Activated gamma-delta T cell treated with anti-CD3 and anti-CD28 coated beads, Interleukin-2, amount 50 U/mL, for 16 hours (primary cell): ENCODE measurements around the gene TNF.

Source experiments
- DNase-seq: peaks from one replicate; pipeline ENCODE4 v3.0.0-alpha.2; 2020; ENCODE audit warnings: low read depth

Gene TNF

DNA sequence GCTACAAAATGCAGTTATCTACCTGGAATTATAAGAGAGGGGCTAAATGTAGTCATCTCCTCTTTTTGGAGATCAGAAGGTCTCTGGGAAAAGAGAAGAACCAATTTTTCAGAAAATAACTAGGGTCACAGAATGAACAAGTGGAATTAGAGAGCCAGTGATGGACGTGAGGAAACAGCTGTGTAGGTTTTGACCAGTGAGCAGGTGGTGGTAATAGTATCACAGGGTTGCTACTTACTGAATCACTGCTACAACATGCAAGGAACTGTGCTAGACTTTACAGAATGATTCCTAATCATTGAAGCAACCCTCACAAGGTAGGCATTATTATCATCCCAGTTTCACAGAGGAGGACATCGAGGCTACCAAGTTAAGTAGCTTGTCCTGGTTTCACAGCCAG, 30.7 kb upstream of the TNF start:
- no peak for DNase-seq

DNA sequence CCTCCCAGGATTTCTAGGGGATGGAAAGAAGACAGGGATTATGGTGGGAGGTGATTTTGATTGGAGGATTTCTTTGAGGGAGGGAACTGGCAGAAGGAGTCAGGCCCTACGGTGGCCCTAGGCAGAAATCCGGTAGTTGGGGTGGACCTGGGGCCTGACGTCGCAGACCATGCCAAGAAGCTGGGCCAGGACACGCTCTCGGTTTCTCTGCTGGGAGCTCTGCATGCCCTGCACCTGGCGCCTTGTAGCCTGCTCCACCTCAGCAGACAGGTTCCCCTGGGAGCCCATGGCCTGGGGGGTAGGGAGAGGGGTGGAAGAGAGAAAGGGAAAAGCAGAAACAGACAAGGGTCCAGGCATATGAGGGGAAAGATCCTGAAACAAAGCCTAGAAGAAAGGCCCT, 30.1 kb upstream of the TNF start:
- DNase-seq: no peak

DNA sequence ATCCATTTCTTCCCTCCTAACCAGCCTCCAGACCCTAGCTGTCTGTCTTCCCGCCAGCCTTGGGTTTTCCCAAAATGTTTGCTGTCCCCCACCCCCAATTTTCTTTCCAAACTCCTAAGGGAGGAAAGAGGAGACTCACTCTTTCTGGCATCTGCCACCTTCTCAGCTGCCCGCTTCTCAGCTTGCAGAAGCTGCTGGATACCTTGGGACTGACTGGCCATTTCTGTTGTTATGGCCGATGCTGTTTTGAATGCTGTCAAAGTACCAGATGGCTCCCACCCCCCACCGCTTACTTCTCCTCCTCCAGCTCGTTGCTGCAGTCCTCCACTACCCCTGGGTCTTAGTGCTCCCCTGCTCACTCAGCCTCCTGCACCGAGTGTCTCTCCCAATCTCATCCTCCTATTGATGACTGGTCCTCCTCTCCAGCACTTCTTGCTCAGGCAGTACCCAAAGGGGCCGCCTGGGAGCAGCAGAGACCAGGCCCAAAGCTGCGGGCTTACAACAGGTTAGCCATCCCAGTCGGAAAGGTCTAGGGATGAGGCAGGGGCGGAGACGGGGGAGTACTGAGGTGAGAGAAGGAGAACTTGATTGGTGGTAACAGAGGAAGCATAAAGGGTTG, 28.9 kb upstream of the TNF start, which contains the start of gene ATP6V1G2:
Gene ATP6V1G2, minus strand, starts transcription at position 270 of the 619 bp plus-strand sequence. Its CDS starts 49 bp downstream, at position 221.
- DNase-seq: peak; percentile 72

DNA sequence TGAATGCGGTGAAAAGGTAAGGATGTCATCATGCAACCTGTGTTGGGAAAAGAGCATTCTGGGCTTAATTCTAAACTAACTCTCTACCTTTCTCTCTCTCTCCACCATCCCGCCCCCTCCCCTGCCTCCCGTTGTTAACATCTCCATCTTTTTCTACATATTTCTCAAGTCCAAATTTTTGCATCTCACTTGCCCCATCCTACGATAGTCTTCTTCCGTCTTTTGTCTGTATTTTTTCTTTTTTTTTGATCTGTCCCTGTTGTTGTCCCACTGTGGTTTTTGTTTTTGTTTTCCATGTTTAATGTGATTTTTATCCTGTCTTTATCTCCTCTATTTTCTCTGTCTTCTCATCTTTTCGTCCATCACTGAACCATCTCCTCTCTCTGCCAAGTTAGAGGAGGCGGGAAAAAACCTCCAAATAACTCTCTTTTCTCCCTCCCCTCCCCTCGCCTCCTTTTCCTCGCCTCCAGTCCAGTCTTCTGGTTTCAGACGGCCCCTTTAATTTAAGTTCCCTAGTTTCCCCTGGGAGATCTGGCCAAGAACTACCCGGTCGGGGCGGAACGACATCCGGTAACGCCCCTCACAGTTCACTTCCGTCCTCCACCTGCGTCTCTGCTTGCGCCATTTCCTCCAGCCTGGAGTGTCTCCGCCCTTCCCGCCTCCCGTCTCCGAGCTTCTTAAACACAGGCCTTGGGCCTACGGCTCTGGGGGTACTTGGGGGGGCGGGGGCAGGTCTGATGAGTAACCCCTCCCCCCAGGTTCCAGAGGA, 28.2 kb upstream of the TNF start, which contains the start of gene NFKBIL1:
Gene NFKBIL1, plus strand, starts transcription at position 651 of the 769 bp plus-strand sequence. Its CDS starts 87 bp downstream, at position 738.
- DNase-seq: peak; percentile 82

DNA sequence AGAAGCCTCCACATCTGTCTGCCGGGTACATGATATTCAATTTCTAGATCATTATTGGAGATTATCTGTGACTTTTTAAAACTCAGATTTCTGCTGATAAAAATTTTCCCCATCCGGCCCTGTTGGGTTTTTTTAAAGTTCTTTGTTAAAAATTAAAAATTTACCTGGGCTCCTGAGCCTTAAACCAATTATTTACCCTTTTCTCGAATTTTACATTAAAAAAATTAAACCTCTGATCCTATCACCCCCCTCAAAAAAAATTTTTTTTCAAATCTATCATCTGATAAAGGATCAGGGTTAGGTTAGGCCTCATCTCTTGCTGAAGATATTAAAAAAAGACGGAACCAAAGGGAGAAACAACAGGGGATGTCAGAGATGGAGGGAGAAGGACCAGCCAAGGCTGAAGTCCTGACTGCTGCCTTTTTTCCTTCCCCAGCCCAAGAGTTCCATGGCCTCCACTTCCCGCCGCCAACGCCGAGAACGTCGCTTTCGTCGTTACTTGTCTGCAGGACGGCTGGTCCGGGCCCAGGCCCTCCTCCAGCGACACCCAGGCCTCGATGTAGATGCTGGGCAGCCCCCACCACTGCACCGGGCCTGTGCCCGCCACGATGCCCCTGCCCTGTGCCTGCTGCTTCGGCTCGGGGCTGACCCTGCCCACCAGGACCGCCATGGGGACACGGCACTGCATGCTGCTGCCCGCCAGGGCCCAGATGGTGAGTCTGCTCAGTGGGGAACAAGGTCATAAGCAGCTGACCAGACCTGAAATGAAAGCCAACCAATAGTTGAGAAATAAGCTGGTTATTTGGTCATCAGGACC, 27.4 kb upstream of the TNF start:
- DNase-seq: no peak

DNA sequence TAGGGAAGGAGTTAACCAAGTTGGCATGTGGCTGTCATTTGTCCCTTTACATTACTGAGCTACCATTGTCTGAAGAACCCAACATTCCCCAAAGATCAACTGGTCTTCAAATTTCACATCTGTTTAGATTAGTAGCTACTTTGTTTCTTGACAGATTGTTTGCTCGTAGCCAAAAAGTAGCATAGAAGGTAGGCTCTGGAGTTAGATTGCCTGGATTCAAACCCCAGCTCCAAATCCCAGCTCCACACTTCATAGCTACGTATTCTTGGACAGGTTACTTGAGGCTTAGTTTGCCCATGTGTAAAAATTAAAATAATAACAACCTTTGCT, 26.9 kb upstream of the TNF start:
- no peak for DNase-seq

DNA sequence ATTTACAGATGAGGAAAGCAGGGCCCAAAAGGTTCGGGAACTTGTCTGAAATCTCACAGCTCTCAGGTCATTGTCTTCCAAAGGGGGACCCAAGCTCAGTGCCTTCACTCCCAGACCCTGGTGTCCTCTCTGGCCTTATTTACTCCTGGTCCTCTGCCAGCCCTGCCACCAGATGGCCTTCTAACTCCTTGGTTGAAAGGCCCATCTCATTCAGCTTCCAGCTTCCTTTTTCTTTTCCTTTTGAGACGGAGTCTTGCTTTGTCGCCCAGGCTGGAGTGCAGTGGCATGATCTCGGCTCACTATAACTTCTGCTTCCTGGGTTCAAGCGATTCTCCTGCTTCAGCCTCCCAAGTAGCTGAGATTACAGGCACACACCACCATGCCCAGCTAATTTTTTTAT, 24.0 kb upstream of the TNF start:
- peak; percentile 41 for DNase-seq

DNA sequence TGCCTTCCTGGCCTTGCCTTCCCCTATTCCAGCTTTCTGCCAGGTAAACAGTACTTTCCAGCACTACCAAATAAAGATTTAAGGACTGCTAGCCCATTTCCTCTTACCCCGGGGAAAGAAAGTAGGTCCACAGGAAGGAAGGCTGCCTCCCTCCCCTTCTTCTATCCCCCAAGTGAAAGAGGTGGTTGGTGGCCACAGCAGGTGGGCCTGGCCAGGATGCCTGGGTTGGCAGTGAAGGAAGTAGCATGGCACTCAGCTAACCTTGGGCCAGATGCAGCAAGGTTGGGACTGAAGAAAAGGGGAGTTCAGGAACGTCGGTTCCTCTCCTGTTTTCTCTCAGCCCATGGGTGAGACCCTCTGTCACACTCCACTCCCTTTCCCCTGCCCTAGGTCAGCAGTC, 19.1 kb upstream of the TNF start:
- no peak for DNase-seq

DNA sequence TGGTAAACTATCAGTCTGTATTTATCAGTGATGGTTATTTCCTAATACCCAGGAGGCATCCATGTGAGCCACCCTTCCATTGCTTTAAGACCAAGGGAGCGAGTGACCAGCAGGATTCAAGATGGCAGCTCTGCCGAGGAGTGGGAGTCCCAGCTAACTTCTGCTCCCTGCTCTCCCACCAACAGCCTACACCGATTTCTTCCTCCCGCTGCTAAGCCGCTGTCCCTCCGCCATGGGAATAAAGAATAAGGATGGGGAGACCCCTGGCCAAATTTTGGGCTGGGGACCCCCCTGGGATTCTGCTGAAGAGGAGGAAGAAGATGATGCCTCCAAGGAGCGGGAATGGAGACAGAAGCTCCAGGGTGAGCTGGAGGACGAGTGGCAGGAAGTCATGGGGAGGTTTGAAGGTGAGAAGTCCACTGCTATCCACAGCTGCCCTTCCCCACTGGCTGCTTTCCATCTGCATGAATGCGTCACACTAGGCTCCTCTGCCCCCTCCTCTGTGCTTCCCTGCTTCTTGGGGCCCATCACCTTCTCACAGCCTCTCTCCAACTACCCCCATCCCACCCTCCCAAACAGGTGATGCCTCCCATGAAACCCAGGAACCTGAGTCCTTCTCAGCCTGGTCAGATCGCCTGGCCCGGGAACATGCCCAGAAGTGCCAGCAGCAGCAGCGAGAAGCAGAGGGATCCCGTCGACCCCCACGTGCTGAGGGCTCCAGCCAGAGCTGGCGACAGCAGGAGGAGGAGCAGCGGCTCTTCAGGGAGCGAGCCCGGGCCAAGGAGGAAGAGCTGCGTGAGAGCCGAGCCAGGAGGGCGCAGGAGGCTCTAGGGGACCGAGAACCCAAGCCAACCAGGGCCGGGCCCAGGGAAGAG, 17.7 kb upstream of the TNF start:
- no peak for DNase-seq

DNA sequence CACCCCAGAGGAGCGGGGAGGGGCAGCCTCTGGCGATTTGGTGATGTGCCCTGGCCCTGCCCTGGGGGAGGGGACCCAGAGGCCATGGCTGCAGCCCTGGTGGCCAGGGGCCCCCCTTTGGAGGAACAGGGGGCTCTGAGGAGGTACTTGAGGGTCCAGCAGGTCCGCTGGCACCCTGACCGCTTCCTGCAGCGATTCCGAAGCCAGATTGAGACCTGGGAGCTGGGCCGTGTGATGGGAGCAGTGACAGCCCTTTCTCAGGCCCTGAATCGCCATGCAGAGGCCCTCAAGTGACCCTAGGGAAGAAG, 17.1 kb upstream of the TNF start:
- DNase-seq: no peak

DNA sequence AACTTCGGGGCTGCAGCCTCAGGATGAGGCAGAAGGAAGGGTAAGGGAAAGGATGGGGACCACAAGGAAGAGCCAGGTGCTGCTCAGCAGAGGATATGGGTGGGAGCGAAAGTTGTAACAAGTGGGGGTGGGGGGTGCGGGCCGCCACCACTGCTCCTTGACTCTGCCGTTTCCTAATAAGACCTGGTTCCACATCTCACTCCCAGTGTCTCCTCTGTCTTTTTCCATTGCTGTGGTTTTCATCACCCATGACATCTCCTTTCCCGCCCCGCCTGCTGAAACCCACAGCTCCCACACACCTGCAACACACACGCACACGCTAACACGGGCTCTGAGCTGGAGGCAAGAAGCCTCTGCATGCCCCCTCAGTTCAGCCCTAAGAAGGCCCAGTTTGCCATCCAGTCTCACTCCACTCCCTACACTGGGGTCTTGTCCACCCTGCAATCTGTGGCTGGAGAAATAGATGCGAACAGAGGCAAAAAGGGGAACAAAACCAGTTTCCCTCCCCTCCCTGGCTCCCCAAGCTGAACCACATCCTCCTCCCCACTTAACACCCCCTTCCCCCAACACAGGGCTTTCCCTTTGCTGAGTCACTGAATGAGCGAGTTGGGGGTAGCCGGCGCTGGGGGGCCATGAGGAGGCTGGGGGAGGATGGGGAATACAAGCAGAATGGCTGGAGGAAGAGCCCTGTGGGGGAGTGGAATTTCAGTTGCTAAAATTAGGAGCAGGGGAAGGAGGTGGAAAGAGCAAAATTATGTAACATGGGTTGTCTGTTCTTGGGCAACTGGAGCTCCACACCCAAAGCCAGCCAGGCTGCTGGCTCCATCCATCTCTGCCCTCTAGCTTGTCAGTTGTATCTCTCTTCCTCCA, 16.5 kb upstream of the TNF start:
- DNase-seq: peak; percentile 70

DNA sequence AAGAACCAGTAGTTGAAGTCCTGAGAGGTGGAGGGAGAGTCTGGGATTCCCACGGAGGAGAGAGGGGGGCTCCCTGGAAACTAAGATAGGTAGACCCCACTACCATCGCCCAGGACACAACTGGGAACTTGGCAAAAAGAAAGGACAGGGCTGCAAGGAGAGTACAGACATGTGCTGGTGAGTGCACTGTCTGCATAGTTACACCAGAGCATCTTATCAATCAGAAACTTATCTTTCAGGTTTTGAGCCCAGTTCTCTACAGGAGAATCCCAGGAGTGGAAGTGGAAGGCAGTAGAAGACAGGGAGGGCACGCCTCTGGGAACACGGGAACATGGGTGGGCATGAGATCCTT, 15.8 kb upstream of the TNF start:
- no peak for DNase-seq

DNA sequence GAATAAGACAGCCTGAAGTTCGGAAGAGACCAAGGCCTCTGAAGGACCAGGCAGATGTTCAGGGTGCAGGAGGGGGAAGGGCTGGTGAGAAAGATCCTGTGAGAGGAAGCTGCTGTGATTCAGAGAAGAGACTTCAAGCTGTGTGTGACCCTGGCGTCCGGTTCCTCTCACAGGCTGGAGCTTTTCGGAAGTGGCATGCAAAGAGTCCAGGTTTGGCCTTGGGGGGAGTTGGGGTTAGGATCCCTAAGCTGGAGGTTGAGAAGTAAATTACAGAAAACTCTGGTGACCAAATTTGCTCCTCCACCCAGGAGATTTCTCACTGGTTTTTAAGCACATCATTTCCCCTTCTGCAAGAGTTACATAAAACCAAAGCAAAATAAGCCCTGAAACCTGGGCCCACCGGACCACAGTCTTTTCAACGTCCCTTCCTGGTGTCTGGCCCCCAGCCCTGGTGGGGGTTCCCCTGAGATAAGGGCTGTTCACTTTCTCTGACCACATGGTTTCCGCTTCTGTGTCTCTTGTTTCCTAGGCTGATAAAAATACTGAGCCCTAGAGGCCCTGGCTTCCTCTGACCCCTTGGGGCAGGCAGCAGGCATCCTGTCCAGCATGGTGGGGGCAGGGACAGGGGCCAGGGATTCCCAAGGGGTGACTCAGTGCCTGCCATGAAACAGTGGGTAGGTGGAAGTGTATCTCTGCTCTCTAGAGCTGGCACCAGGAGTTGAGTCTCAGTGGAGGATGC, 15.2 kb upstream of the TNF start:
- peak; percentile 34 for DNase-seq

DNA sequence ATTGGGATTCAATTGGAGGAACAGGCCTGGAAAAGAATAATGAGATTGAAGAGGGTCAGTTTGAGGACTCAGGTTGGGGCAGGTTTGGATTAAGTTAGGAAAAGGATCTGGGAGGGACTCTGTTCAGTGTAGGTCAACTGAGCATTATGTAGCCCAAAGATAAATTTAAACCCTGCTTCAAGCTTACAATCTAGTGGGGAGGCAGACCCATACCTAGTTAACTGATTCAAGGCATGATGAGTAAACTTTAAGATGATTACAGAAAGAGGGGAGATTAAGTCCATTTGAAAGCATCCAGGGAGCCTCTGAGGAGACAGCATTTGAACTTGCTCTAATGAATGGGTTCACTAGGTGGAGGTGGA, 14.7 kb upstream of the TNF start:
- DNase-seq: no peak

DNA sequence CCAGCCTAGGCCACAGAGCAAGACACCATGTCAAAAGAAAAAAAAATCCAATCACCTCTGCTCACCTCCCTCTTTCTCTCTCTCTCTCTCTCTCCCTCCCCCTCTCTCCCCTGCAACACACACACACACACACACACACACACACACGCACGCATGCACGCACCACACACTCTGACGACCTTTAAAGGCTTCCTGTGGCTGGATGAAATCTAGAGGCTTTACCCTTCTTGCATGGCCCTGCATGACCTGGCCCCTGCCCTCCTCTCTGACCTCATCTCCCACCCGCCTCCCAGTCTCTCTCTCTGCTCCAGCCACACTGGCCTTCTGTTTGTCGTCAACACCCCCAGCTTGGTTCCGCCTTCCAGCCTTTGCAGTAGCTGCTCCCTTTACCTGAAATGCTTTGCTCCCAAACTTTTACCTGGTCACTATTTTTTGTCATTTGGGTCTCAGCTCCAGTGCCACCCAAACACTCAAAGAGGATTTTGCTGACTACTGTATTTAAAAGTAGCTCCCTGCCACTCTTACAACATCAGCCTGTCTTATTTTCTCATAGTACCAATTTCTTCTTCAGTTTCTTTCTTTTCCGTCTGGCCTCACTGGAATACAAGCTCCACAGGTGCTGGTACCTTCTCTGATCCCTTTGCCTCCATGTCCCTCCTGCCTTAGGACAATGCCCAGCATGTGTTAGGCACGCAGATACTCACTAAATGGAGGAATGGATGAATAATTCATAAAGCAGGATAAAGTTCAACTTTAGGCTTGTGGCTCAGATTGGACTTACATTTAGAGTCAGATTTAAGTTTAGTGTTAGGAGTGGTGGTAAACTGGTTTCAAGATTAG, 7.6 kb upstream of the TNF start:
- no peak for DNase-seq

DNA sequence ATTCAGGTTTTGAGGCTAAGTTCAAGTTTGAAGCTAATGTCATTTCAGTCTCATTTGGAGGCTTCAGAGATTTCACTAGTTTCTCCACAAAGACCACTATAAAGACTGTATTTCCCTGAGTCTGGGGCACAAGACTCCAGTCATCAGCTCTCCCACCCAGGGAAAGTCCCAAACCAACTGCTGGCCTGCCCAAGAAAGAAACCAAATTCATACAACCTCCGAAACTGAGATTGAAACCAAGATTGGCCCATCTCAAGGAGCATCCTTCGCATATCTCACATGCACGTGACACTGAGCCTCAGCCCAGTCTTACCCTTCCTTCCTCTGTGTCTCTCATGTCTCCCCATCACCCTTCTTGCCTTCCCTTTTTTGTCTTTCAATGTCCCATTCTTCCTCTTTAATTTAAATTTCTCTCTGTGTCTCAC, 6.8 kb upstream of the TNF start:
- DNase-seq: peak; percentile 60

DNA sequence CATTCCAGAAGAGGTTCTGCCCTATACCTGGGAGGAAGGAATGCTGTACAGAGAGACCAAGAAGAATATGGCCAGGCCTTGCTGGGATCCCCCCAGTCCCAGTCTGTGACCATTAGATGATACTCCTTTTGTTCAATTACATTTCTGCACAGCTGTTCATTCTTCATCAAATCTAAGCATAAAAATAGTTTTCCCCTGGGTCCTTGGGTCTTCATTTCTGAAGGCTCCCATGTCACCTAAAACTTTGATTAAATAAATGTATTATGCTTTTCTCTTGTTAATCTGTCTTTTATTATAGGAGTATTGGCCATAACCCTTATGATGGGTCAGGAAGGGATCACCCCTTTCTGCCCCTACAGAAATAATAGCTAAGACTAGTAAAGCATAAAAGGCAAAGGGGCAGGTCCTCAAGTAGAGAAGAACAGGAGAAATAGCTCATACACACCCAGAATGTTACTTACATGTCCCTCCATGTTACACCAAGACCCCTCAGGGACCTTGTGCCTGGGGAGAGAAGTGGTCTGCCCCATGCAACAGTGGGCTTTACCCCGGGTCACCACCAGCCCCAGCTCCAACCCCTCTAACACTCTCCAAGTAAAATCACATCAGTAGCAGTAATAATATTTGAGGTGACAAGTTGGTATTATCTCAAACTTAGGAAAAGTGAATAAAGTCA, 5.4 kb upstream of the TNF start:
- DNase-seq: no peak

DNA sequence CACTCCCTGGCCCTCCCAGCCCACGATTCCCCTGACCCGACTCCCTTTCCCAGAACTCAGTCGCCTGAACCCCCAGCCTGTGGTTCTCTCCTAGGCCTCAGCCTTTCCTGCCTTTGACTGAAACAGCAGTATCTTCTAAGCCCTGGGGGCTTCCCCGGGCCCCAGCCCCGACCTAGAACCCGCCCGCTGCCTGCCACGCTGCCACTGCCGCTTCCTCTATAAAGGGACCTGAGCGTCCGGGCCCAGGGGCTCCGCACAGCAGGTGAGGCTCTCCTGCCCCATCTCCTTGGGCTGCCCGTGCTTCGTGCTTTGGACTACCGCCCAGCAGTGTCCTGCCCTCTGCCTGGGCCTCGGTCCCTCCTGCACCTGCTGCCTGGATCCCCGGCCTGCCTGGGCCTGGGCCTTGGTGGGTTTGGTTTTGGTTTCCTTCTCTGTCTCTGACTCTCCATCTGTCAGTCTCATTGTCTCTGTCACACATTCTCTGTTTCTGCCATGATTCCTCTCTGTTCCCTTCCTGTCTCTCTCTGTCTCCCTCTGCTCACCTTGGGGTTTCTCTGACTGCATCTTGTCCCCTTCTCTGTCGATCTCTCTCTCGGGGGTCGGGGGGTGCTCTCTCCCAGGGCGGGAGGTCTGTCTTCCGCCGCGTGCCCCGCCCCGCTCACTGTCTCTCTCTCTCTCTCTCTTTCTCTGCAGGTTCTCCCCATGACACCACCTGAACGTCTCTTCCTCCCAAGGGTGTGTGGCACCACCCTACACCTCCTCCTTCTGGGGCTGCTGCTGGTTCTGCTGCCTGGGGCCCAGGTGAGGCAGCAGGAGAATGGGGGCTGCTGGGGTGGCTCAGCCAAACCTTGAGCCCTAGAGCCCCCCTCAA, 3.1 kb upstream of the TNF start, which contains the start of gene LTA:
Gene LTA, plus strand, starts transcription at position 249 of the 871 bp plus-strand sequence. Its CDS starts 454 bp downstream, at position 703.
- DNase-seq: peak; percentile 66
